ENCODE results near the gene USP3. TPM values are rescaled to one million over a fixed set of nuclear protein-coding genes. Genes with fewer than 3 reads are reported as not detected.

USP3 gene
- polyA plus RNA-seq, 1 donor from 2014 or later, result 42.7 TPM

DNA sequence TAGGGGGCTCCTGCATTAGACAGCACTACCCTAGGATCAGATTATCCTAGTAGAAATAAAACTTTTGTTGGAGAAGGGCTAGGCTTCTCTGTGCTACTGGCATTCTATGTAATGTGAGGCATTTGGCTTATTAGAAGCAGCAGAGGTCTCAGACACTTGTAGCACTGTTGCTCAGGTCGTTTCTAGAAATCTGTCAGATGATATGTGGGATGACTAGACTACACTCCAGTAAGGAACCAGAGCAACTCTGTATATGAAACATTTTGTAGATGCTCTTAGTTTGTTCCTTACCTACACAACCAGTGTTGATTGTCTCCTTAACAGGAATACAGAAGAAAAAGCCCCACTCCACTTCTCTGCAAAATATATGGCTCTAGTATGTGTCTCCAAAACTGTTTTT lies 70.9 kb downstream of the USP3 start:
- H3K9me3 Mint-ChIP-seq, result no peaks in the 10 kb centered on the region
- H3K4me1 Mint-ChIP-seq, result peaks cover 0 to 7% (median 0%) of the 10 kb centered on the region in 3 donors
- H3K27me3 Mint-ChIP-seq, result no peaks in the 10 kb centered on the region
- peak overlapping the region in 1 of 3 donors; percentile 76 for H3K27ac Mint-ChIP-seq
- no peak overlapping the region for H3K4me3 Mint-ChIP-seq
- H3K36me3 Mint-ChIP-seq, result no peaks in the 10 kb centered on the region

- Mint-ChIP-seq H3K9me3 (no peaks in the 10 kb centered on the region), H3K27me3 (no peaks in the 10 kb centered on the region), H3K36me3 (no peaks in the 10 kb centered on the region), H3K4me1 (peaks cover 0 to 7% (median 4%) of the 10 kb centered on the region in 3 donors), H3K27ac (peak overlapping the region in 1 of 3 donors; percentile 85), H3K4me3 (no peak overlapping the region)
Observed at GRCh38 chr15:63576441-63576840, 72.0 kb downstream of the USP3 start.

DNA sequence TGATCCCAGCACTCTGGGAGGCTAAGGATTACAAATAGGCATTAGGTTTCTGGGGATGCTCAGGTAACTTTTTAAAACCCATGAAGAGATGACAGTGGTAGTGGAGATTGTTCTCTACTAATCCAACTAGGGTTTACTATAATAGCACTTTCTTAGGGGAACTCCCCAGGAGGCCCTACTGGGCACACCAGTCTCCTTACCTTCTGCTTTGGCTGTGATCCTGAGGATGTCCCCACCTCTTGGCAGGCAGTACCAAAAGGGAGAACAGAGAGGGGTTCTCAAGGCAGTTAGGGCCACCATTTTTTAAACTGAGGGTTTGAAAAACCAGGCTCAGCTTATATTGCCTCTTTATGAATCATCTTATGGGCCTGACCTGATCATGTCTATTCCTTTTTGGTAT lies 77.8 kb downstream of the USP3 start:
- Mint-ChIP-seq H3K9me3 (no peaks in the 10 kb centered on the region), H3K27me3 (no peaks in the 10 kb centered on the region), H3K27ac (peak overlapping the region in 2 of 3 donors; percentile 3 to 46), H3K4me3 (no peak overlapping the region), H3K36me3 (peaks cover 10% of the 10 kb centered on the region), H3K4me1 (peaks cover 5 to 11% (median 6%) of the 10 kb centered on the region in 3 donors)

DNA sequence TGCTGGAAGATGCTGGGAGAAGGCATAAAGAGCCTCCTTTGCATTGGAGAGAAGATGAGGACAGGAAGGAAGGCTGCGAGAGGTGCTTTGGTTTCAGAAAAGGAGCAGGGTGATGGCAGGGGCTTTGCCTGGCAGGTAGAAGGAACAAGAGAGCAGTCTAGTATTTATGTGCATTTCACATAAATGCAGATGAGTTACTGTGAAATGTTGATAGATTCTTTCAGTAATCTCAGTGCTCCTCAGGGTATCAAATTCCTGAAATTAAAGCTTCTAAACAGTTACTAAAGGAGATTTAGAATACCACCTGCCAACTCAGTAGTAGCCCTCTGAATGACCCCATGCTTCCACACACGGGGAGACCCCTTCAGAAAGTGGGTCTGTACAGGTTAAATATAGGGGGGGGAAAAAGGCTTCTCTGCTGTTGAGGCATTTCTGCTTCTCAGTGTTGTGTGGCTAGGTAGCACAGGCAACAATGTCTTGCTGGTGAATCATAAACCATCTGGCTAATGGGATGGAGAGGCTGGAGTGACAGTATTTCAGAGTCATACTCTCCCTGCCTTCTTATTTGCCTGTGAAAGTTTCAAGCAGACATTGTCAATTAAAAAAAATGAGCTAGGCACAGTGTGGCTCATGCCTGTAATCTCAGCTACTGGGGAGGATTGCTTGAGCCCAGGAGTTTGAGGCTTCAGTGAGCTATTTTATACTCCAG lies 78.5 kb downstream of the USP3 start:
- Mint-ChIP-seq H3K36me3 (peaks cover 10% of the 10 kb centered on the region), H3K4me3 (no peak overlapping the region), H3K27ac (peak overlapping the region; percentile 3 to 46 (median 17)), H3K27me3 (no peaks in the 10 kb centered on the region), H3K9me3 (no peaks in the 10 kb centered on the region), H3K4me1 (peaks cover 5 to 11% (median 6%) of the 10 kb centered on the region in 3 donors)

DNA sequence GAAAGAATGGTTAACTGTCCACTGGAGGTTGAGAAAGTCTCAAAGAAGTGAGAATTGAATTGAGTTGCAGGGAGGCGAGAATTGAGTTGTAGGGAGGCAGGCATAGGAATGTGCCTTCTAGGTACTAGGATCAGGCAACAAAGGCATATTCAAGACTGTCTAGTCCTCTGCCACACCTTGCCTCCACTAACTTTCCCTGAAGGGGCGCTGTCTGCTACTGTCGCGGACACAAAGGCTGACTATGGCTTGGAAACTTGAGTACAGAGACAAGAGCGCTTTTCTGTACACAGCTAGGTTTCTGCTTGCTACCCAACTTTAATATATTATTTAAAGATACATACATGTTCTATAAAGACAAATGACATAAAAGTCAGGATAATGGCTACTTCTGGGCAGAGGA lies 82.4 kb downstream of the USP3 start:
- H3K4me1 Mint-ChIP-seq, result peaks cover 4 to 11% (median 7%) of the 10 kb centered on the region in 3 donors
- H3K27me3 Mint-ChIP-seq, result no peaks in the 10 kb centered on the region
- no peak overlapping the region for H3K4me3 Mint-ChIP-seq
- H3K36me3 Mint-ChIP-seq, result peaks cover 14% of the 10 kb centered on the region
- H3K9me3 Mint-ChIP-seq, result no peaks in the 10 kb centered on the region
- H3K27ac Mint-ChIP-seq, result peak overlapping the region in 1 of 3 donors; percentile 37

DNA sequence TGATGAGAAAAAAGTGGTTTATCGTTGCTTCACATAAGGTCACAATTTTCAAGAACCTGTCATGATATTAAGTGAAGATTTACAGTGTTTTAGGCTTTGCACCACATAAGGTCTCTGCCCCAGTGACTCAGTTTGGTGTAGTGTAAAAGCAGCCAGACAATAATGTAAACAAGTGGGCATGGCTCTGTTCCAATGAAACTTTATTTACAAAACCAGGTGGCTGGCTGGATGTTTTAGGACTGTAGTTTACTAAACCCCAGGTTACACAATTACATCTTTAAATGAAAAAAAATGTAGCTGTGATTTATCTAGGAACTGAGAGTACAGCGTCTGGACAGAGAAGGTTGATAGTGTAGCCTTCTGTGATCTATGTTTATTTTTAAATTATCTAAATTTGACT lies 83.1 kb downstream of the USP3 start:
- no peak overlapping the region for H3K27ac Mint-ChIP-seq
- peaks cover 14% of the 10 kb centered on the region for H3K36me3 Mint-ChIP-seq
- peaks cover 4 to 9% (median 4%) of the 10 kb centered on the region in 3 donors for H3K4me1 Mint-ChIP-seq
- H3K4me3 Mint-ChIP-seq, result no peak overlapping the region
- H3K9me3 Mint-ChIP-seq, result no peaks in the 10 kb centered on the region
- H3K27me3 Mint-ChIP-seq, result no peaks in the 10 kb centered on the region

- peak overlapping the region in 1 of 3 donors; percentile 77 for H3K27ac Mint-ChIP-seq
- H3K9me3 Mint-ChIP-seq, result no peaks in the 10 kb centered on the region
- peaks cover 14% of the 10 kb centered on the region for H3K36me3 Mint-ChIP-seq
- no peak overlapping the region for H3K4me3 Mint-ChIP-seq
- no peaks in the 10 kb centered on the region for H3K27me3 Mint-ChIP-seq
- peaks cover 3 to 20% (median 7%) of the 10 kb centered on the region in 3 donors for H3K4me1 Mint-ChIP-seq
Observed at GRCh38 chr15:63588826-63589225, 84.4 kb downstream of the USP3 start.

GRCh38 chr15:63593705-63594671 lies 89.6 kb downstream of the USP3 start:
- peak overlapping the region; percentile 61 to 96 (median 87) for H3K27ac Mint-ChIP-seq
- peaks cover 3% of the 10 kb centered on the region for H3K36me3 Mint-ChIP-seq
- H3K9me3 Mint-ChIP-seq, result no peaks in the 10 kb centered on the region
- peak overlapping the region in 3 of 4 donors; percentile 28 to 64 (median 53) for H3K4me3 Mint-ChIP-seq
- H3K27me3 Mint-ChIP-seq, result no peaks in the 10 kb centered on the region
- H3K4me1 Mint-ChIP-seq, result peaks cover 31 to 56% (median 45%) of the 10 kb centered on the region in 3 donors

DNA sequence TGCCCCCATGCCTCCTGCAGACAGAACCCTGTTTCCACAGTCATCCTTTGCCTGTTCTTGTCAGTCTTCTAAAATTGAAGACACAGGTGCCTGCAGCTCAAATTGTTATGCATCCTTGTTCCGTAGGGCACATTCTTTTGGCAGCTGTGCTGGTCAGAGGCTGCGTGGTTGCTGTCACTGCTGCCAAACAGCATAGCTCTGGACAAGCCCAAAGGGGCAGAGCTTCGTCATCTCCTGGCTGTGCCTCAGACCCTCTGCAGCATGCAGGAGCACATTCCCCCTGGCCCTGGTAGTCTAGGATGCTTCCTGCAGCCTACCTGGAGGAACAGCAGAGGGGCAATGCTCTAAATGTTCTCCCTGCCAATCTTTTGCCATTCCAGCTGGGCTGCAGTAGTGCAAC lies 90.7 kb downstream of the USP3 start:
- peak overlapping the region; percentile 30 to 78 (median 62) for H3K4me3 Mint-ChIP-seq
- H3K9me3 Mint-ChIP-seq, result no peaks in the 10 kb centered on the region
- H3K4me1 Mint-ChIP-seq, result peaks cover 37 to 64% (median 50%) of the 10 kb centered on the region in 3 donors
- no peaks in the 10 kb centered on the region for H3K27me3 Mint-ChIP-seq
- peaks cover 3% of the 10 kb centered on the region for H3K36me3 Mint-ChIP-seq
- H3K27ac Mint-ChIP-seq, result peak overlapping the region; percentile 61 to 96 (median 87)

GRCh38 chr15:63595688-63596087 lies 91.3 kb downstream of the USP3 start:
- H3K4me3 Mint-ChIP-seq, result peak overlapping the region; percentile 1 to 84 (median 62)

DNA sequence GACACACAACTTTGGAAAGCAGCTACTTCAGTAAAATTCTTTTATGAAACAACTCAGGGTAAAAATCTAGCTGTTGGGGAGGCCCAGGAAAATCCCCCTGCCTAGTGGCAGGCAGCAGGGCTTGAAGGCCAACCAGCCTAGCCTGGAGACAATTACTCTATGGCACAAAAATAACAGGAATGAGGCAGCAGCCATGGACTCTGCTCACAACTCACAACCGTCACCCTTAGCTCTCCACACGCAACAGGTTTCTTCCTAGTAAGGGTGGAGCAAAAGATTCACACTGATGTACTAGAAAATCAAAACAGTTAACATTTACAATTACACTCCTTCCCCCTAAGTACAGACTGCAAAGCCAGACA lies 92.3 kb downstream of the USP3 start:
- Mint-ChIP-seq H3K36me3 (no peaks in the 10 kb centered on the region), H3K27ac (peak overlapping the region; percentile 87 to 96 (median 94)), H3K4me1 (peaks cover 36 to 60% (median 53%) of the 10 kb centered on the region in 3 donors), H3K4me3 (peak overlapping the region in 3 of 4 donors; percentile 1 to 72 (median 34)), H3K27me3 (no peaks in the 10 kb centered on the region), H3K9me3 (no peaks in the 10 kb centered on the region)

More at GRCh38 chr15:63595688-63596087, 91.3 kb downstream of the USP3 start:
- H3K27me3 Mint-ChIP-seq, result no peaks in the 10 kb centered on the region
- peaks cover 37 to 63% (median 50%) of the 10 kb centered on the region in 3 donors for H3K4me1 Mint-ChIP-seq
- H3K36me3 Mint-ChIP-seq, result peaks cover under 1% of the 10 kb centered on the region
- H3K27ac Mint-ChIP-seq, result peak overlapping the region; percentile 87 to 96 (median 94)
- H3K9me3 Mint-ChIP-seq, result no peaks in the 10 kb centered on the region

- Mint-ChIP-seq H3K4me1 (peaks cover 38 to 63% (median 59%) of the 10 kb centered on the region in 3 donors), H3K4me3 (peak within 1 kb of the TSS in 3 of 4 donors; percentile 1 to 100 (median 34)), H3K27me3 (no peaks in the 10 kb centered on the region), H3K9me3 (no peaks in the 10 kb centered on the region), H3K36me3 (no peaks in the 10 kb centered on the region), H3K27ac (peak within 1 kb of the TSS; percentile 95 to 96 (median 96))
Observed at GRCh38 chr15:63597038-63597790, 92.8 kb downstream of the USP3 start, which contains the start of gene FBXL22. TSS of gene FBXL22 (plus strand) at chr15:63597387. CDS start at chr15:63597393, 6 bp downstream.

- H3K9me3 Mint-ChIP-seq, result no peaks in the 10 kb centered on the region
- H3K27me3 Mint-ChIP-seq, result no peaks in the 10 kb centered on the region
- no peaks in the 10 kb centered on the region for H3K36me3 Mint-ChIP-seq
- peak overlapping the region in 1 of 4 donors; percentile 100 for H3K4me3 Mint-ChIP-seq
- H3K4me1 Mint-ChIP-seq, result peaks cover 42 to 65% (median 63%) of the 10 kb centered on the region in 3 donors
- H3K27ac Mint-ChIP-seq, result peak overlapping the region; percentile 95 to 96 (median 96)
Observed at GRCh38 chr15:63597821-63598220, 93.4 kb downstream of the USP3 start.

Data from IgD-negative memory B cell (primary cell).